Adrenal gland (tissue), 5 donors: ENCODE results near the gene SPAG6.

Experiments
- POLR2A ChIP-seq, 2 donors: fragments of 450-650 bp; IDR thresholded peaks; one replicate each; pipeline ENCODE4 v1.6.1; 2017; ENCODE audit warnings: antibody characterized with exemption in 2 of 2, mild to moderate bottlenecking in 2 of 2, moderate library complexity in 1 of 2
- TF ChIP-seq, protein P1 (sequence below), 6 experiments: fragments of 450-650 bp in 4 of 6; fragments of 200-600 bp in 2 of 6; sonication (generic) in 1 of 6; IDR thresholded peaks; 1 replicate in 5 of 6; 2 replicates in 1 of 6; pipeline versions ENCODE4 v1.5.1 to v1.8.0; 2016 to 2021; ENCODE audit warnings: antibody characterized with exemption in 6 of 6, mild to moderate bottlenecking in 2 of 6, moderate library complexity in 1 of 6
- donor health status: DM: no; HTN: no; CAD: no.

DNA sequence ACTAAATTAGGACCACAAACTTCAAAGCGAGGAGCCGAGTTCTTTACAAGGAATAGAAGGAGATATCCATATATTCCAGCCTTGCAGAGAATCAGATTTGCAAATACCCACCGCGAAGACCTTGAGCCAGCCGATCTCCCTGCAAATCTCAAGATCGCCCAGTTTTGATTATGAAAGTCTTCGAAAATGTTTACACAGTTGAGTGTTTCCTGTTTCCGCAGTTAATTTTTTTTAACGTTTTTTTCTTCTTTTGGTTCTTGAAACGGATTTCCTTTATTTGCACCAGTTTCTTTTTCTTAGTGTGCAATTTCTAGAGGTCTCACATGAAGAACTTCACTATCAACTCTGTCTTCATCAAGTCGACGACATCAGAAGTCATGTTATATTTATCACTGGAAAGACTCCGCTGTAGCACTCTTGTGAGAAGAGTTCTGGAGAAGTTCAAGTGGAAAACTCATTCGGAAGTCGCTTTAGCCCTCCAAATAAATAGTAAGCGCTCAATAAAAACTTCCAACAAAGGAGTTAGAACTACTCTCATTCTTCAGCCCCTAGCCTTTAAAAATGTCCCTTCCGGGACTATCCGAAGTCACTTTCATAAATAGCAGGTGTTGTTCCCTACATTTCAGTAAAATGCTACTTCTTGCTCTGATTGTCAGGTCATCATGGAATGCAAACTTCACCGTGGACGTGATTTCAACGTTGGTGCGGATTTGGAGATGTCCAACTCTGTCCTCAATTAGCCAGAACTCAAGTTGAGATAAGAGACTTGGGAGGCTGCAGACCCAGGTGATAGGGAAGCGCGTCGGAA is 11.9 kb upstream of the SPAG6 start:
- TF ChIP-seq, protein P1, sequence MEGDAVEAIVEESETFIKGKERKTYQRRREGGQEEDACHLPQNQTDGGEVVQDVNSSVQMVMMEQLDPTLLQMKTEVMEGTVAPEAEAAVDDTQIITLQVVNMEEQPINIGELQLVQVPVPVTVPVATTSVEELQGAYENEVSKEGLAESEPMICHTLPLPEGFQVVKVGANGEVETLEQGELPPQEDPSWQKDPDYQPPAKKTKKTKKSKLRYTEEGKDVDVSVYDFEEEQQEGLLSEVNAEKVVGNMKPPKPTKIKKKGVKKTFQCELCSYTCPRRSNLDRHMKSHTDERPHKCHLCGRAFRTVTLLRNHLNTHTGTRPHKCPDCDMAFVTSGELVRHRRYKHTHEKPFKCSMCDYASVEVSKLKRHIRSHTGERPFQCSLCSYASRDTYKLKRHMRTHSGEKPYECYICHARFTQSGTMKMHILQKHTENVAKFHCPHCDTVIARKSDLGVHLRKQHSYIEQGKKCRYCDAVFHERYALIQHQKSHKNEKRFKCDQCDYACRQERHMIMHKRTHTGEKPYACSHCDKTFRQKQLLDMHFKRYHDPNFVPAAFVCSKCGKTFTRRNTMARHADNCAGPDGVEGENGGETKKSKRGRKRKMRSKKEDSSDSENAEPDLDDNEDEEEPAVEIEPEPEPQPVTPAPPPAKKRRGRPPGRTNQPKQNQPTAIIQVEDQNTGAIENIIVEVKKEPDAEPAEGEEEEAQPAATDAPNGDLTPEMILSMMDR (IDR thresholded peaks at IDR 0.05): no peak
- no peak for TF ChIP-seq POLR2A (IDR thresholded peaks at IDR 0.05)
